ENCODE data around the gene KLF7.

KLF7 gene

GRCh38 chr2:207049122-207049521 lies 116.6 kb downstream of the KLF7 start:
- intact Hi-C loops (cut with DNase I; ENCODE audit: low total_unique reads), result loop anchor here (10.0 kb wide), 1 partner anchor 86 kb away; no protein-coding TSS in a partner anchor
- H3K4me3 ChIP-seq, result no peak overlapping the region
- H3K9me3 ChIP-seq, result no peaks in the 10 kb centered on the region

GRCh38 chr2:207048416-207048815 lies 117.3 kb downstream of the KLF7 start:
- Histone ChIP-seq H3K4me1 (peaks cover 0 to 33% (median 18%) of the 10 kb centered on the region in 4 donors), H3K9me3 (no peaks in the 10 kb centered on the region), H3K27me3 (no peaks in the 10 kb centered on the region), H3K36me3 (no peaks in the 10 kb centered on the region), H3K27ac (peak overlapping the region; percentile 1 to 59), H3K4me3 (peak overlapping the region in 1 of 2 donors; percentile 1)
- intact Hi-C loops (cut with DNase I; ENCODE audit: low total_unique reads), result loop anchor here (10.0 kb wide), 1 partner anchor 86 kb away; no protein-coding TSS in a partner anchor
- no peak for DNase-seq
- TF ChIP-seq CTCF (IDR thresholded peaks at IDR 0.05), result no peak

More at GRCh38 chr2:207049122-207049521, 116.6 kb downstream of the KLF7 start:
- H3K36me3 ChIP-seq, result no peaks in the 10 kb centered on the region
- peaks cover 0 to 31% (median 18%) of the 10 kb centered on the region in 4 donors for H3K4me1 ChIP-seq
- H3K27me3 ChIP-seq, result no peaks in the 10 kb centered on the region
- DNase-seq, result no peak
- peak overlapping the region in 1 of 2 donors; percentile 59 for H3K27ac ChIP-seq
- TF ChIP-seq CTCF (IDR thresholded peaks at IDR 0.05), result no peak

- TF ChIP-seq CTCF (IDR thresholded peaks at IDR 0.05), result no peak
- no peak overlapping the region for H3K27ac ChIP-seq
- intact Hi-C loops (cut with DNase I; ENCODE audit: low total_unique reads), result loop anchor here (10.0 kb wide), 1 partner anchor 88 kb away; no protein-coding TSS in a partner anchor
- no peak for DNase-seq
- H3K4me1 ChIP-seq, result peaks cover 0 to 44% (median 26%) of the 10 kb centered on the region in 4 donors
- H3K9me3 ChIP-seq, result no peaks in the 10 kb centered on the region
- H3K27me3 ChIP-seq, result no peaks in the 10 kb centered on the region
- H3K4me3 ChIP-seq, result no peak overlapping the region
- H3K36me3 ChIP-seq, result no peaks in the 10 kb centered on the region
Observed at GRCh38 chr2:207046724-207047123, 119.0 kb downstream of the KLF7 start.

- Histone ChIP-seq H3K4me1 (peaks cover 0 to 55% (median 34%) of the 10 kb centered on the region in 4 donors), H3K27me3 (no peaks in the 10 kb centered on the region), H3K36me3 (no peaks in the 10 kb centered on the region), H3K4me3 (no peak overlapping the region), H3K9me3 (no peaks in the 10 kb centered on the region), H3K27ac (no peak overlapping the region)
- DNase-seq, result no peak
- no peak for TF ChIP-seq CTCF (IDR thresholded peaks at IDR 0.05)
- intact Hi-C loops (cut with DNase I; ENCODE audit: low total_unique reads), result loop anchor here (10.0 kb wide), 1 partner anchor 89 kb away; no protein-coding TSS in a partner anchor
Observed at GRCh38 chr2:207045531-207045930, 120.2 kb downstream of the KLF7 start.

GRCh38 chr2:207044379-207045362 lies 121.1 kb downstream of the KLF7 start:
- intact Hi-C loops (cut with DNase I; ENCODE audit: low total_unique reads), result loop anchor here (5.0 to 10.0 kb wide), 2 partner anchors 90 to 123 kb away; partner anchors contain the start of gene KLF7
- no peak for DNase-seq
- H3K27me3 ChIP-seq, result no peaks in the 10 kb centered on the region
- H3K36me3 ChIP-seq, result no peaks in the 10 kb centered on the region
- H3K9me3 ChIP-seq, result no peaks in the 10 kb centered on the region
- peaks cover 0 to 55% (median 34%) of the 10 kb centered on the region in 4 donors for H3K4me1 ChIP-seq
- no peak overlapping the region for H3K27ac ChIP-seq
- no peak for TF ChIP-seq CTCF (IDR thresholded peaks at IDR 0.05)
- no peak overlapping the region for H3K4me3 ChIP-seq
